GM12874 (cell line): ENCODE results near the gene BHLHA15.

Experiments used
- TF ChIP-seq, protein P1 (sequence below): IDR thresholded peaks from 2 replicates; pipeline ENCODE4 v1.5.1; 2011; ENCODE audit warnings: low read depth, mild to moderate bottlenecking, control low read depth, low read length, moderate library complexity; ENCODE audit not compliant: insufficient read depth

The BHLHA15 gene

GRCh38 chr7:98225913-98226614 lies 14.8 kb downstream of the BHLHA15 start:
- TF ChIP-seq, protein P1, sequence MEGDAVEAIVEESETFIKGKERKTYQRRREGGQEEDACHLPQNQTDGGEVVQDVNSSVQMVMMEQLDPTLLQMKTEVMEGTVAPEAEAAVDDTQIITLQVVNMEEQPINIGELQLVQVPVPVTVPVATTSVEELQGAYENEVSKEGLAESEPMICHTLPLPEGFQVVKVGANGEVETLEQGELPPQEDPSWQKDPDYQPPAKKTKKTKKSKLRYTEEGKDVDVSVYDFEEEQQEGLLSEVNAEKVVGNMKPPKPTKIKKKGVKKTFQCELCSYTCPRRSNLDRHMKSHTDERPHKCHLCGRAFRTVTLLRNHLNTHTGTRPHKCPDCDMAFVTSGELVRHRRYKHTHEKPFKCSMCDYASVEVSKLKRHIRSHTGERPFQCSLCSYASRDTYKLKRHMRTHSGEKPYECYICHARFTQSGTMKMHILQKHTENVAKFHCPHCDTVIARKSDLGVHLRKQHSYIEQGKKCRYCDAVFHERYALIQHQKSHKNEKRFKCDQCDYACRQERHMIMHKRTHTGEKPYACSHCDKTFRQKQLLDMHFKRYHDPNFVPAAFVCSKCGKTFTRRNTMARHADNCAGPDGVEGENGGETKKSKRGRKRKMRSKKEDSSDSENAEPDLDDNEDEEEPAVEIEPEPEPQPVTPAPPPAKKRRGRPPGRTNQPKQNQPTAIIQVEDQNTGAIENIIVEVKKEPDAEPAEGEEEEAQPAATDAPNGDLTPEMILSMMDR = no peak

GRCh38 chr7:98227939-98228338 lies 16.7 kb downstream of the BHLHA15 start:
- TF ChIP-seq, protein P1 = no peak

DNA sequence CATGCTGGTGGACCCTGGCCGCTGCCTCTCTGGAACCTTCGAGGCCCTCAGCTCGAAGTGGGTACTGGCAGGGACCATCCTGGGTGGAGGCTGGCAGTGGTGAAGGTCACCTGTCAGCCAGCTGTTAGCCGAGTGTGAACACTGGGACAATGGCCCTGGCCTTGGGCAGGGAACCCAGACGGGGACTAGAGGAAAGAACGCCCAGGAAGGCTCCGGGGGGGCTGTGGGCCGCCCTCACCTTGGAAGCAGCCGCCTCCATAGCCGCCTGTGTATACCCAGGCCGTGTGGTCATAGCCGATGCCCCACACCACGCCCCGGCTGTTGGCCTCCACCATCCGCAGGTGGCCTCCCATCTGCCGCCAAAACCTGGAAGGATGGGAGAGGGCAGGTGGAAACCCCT lies 17.6 kb downstream of the BHLHA15 start:
- TF ChIP-seq, protein P1 = no peak

GRCh38 chr7:98229441-98229840 lies 18.2 kb downstream of the BHLHA15 start:
- TF ChIP-seq, protein P1 = no peak

DNA sequence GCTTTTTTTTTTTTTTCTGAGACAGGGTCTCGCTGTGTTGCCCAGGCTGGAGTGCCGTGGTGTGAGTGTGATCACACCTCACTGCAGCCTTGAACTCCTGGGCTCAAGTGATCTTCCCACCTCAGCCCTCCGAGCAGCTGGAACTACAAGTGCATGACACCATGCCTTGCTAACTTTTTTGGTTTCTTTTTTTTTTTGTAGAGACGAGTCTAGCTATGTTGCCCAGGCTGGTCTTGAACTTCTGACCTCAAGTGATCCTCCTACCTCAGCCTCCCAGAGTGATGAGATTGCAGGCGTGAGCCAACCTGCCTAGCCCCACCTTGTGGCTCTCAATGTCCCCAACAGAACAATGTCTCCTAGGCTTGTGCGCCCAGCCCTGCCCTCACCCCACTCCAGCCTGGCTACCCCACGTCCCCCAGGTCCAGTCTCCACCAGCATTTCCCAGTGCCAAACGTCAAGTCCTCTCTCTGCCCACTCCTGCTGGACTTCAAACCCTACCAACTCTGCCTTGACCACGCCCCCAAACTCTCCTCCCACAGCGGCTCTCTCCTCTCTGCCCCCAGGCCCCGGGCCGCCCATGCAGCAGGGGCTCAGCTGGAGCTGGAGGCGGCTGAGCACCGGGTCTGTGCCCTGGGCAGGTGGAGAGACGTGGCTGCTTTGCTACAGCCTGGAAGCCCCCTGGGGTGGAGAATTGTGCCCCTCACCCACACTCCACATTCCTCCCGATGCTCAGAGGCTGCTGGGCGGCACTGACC lies 18.9 kb downstream of the BHLHA15 start:
- TF ChIP-seq, protein P1 = no peak

- TF ChIP-seq, protein P1 = no peak
Measured at GRCh38 chr7:98230746-98231471, 19.7 kb downstream of the BHLHA15 start.
